Gastroesophageal sphincter (tissue), 3 donors: ENCODE measurements around the gene UBAP2.

Experiments used
- CTCF ChIP-seq, 4 experiments: fragments of 200-600 bp in 2 of 4; fragments of 450-650 bp in 2 of 4; sonication (generic) in 1 of 4; IDR thresholded peaks; one replicate each; pipeline ENCODE4 v1.5.1; 2017 to 2019; ENCODE audit warnings: antibody characterized with exemption in 4 of 4, mild to moderate bottlenecking in 2 of 4, moderate library complexity in 2 of 4
- EP300 ChIP-seq: sonication (generic); formaldehyde crosslinking; IDR thresholded peaks from one replicate; pipeline ENCODE4 v1.6.1; 2017; ENCODE audit warnings: antibody characterized with exemption, mild to moderate bottlenecking
- POLR2A ChIP-seq, 2 donors: fragments of 450-650 bp; IDR thresholded peaks; one replicate each; pipeline ENCODE4 v1.6.1; 2017; ENCODE audit warnings: antibody characterized with exemption in 2 of 2, mild to moderate bottlenecking in 2 of 2, moderate library complexity in 1 of 2
- POLR2AphosphoS5 ChIP-seq: sonication (generic); formaldehyde crosslinking; IDR thresholded peaks from one replicate; pipeline ENCODE4 v1.6.1; 2017; ENCODE audit warnings: antibody characterized with exemption

- no peak for TF ChIP-seq CTCF (IDR thresholded peaks at IDR 0.05)
- TF ChIP-seq POLR2A (IDR thresholded peaks at IDR 0.05): no peak
- TF ChIP-seq EP300: no peak
- no peak for TF ChIP-seq POLR2AphosphoS5
Observed at GRCh38 chr9:33964086-33964768, 84.5 kb downstream of the UBAP2 start.
